Ishikawa (cell line): Measurements from ENCODE around the gene C16orf92.

ENCODE experiments used
- CEBPB ChIP-seq: IDR thresholded peaks from 2 replicates; pipeline ENCODE4 v1.6.1; 2012
- CREB1 ChIP-seq: IDR thresholded peaks from 2 replicates; pipeline ENCODE4 v1.6.1; 2012; ENCODE audit warnings: low read depth
- EGR1 ChIP-seq: IDR thresholded peaks from 2 replicates; pipeline ENCODE4 v1.6.1; 2012
- EP300 ChIP-seq: IDR thresholded peaks from 2 replicates; pipeline ENCODE4 v1.6.1; 2012; ENCODE audit warnings: borderline replicate concordance
- FOXM1 ChIP-seq: IDR thresholded peaks from 2 replicates; pipeline ENCODE4 v1.6.1; 2012; ENCODE audit warnings: low read depth, borderline replicate concordance
- MAX ChIP-seq: IDR thresholded peaks from 2 replicates; pipeline ENCODE4 v1.6.1; 2012
- NFIC ChIP-seq: IDR thresholded peaks from 2 replicates; pipeline ENCODE4 v1.6.1; 2012
- RAD21 ChIP-seq: IDR thresholded peaks from 2 replicates; pipeline ENCODE4 v1.6.1; 2012; ENCODE audit warnings: low read depth
- REST ChIP-seq: IDR thresholded peaks from 2 replicates; pipeline ENCODE4 v1.6.1; 2012; ENCODE audit warnings: low read depth, mild to moderate bottlenecking
- TAF1 ChIP-seq: IDR thresholded peaks from 2 replicates; pipeline ENCODE4 v1.6.1; 2012; ENCODE audit warnings: low read depth, mild to moderate bottlenecking
- TCF12 ChIP-seq: IDR thresholded peaks from 2 replicates; pipeline ENCODE4 v1.6.1; 2012; ENCODE audit warnings: low read depth
- TEAD4 ChIP-seq: IDR thresholded peaks from 2 replicates; pipeline ENCODE4 v1.6.1; 2012
- USF1 ChIP-seq: IDR thresholded peaks from 2 replicates; pipeline ENCODE4 v1.6.1; 2012
- YY1 ChIP-seq: IDR thresholded peaks from 2 replicates; pipeline ENCODE4 v1.6.1; 2012; ENCODE audit warnings: low read depth
- ZBTB7A ChIP-seq: IDR thresholded peaks from 2 replicates; pipeline ENCODE4 v1.6.1; 2012; ENCODE audit warnings: low read depth

The C16orf92 gene

GRCh38 chr16:30065943-30066760 lies 43.2 kb downstream of the C16orf92 start:
- 0 out of 2 replicates have a peak, but pooled peaks have one; percentile 46 for TF ChIP-seq YY1
- no peak for TF ChIP-seq MAX
- 0 out of 2 replicates have a peak, but pooled peaks have one; percentile 7 for TF ChIP-seq TAF1

- TF ChIP-seq FOXM1 = no peak
- TF ChIP-seq USF1 = no peak
- no peak for TF ChIP-seq TCF12
- TF ChIP-seq YY1 = no peak
- no peak for TF ChIP-seq NFIC
- no peak for TF ChIP-seq RAD21
These were observed 44.0 kb downstream of the C16orf92 start for GRCh38 chr16:30066761-30067583.

- TF ChIP-seq YY1 (no peak), TAF1 (no peak), RAD21 (no peak), ZBTB7A (no peak), EGR1 (no peak), CEBPB (no peak), REST (no peak), NFIC (no peak), TEAD4 (no peak), CREB1 (no peak), EP300 (no peak), TCF12 (no peak)
These were observed 44.6 kb downstream of the C16orf92 start for GRCh38 chr16:30067584-30067916.

GRCh38 chr16:30068333-30068732 lies 45.3 kb downstream of the C16orf92 start:
- TF ChIP-seq CEBPB (no peak), RAD21 (no peak), FOXM1 (no peak), TAF1 (no peak), EP300 (no peak), REST (no peak), NFIC (no peak), CREB1 (no peak), YY1 (no peak)

- TF ChIP-seq MAX (no peak), RAD21 (peak; percentile 21; the same call in 1 of the 2 replicates)
These were observed 46.0 kb downstream of the C16orf92 start for GRCh38 chr16:30068750-30069610.
